ENCODE data around the gene TCERG1L.

Gene TCERG1L

DNA sequence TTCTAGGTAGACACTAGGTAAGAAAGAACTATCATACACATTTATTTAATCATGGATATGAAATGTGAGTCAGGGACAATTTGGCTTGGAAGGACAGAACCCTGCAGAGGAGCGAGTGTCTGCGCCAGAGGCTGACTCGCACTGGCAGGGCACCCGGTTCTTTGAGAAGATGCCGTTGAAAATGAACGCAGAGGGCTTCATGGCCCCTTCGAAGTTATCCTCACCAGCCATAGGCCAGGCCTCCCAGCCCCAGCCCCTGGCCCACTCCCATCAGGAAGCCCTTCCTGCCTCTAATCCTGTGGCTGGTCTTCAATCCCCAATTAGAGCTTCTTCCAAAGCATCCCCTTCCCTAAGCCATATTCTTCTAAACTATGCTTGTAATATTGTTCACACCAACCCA, 239.8 kb downstream of the TCERG1L start:
- Histone ChIP-seq H3K4me2 (ENCODE audit: low read depth, low read length, poor library complexity, severe bottlenecking) (no peak overlapping the region), H3F3A (ENCODE audit: insufficient read depth) (no peaks in the 10 kb centered on the region), H4K20me1 (ENCODE audit: low read depth, low read length) (no peaks in the 10 kb centered on the region), H3K9ac (ENCODE audit: low read length) (no peak overlapping the region), H3K79me2 (ENCODE audit: insufficient read depth, low read length) (no peaks in the 10 kb centered on the region), H3K9me2 (replicated peaks; ENCODE audit: insufficient read depth, low read length) (no peaks in the 10 kb centered on the region), H3K9me3 (ENCODE audit: insufficient read depth, low read length) (no peaks in the 10 kb centered on the region), H3K27ac (ENCODE audit: low read depth, low read length) (no peak overlapping the region), H3K27me3 (ENCODE audit: low read length) (no peaks in the 10 kb centered on the region), H3K4me3 (ENCODE audit: insufficient read depth, low read length, poor library complexity, severe bottlenecking) (no peak overlapping the region), H2AFZ (ENCODE audit: low read depth, low read length, severe bottlenecking) (no peak overlapping the region), H3K36me3 (ENCODE audit: low read length) (no peaks in the 10 kb centered on the region)
- TF ChIP-seq, protein P1, sequence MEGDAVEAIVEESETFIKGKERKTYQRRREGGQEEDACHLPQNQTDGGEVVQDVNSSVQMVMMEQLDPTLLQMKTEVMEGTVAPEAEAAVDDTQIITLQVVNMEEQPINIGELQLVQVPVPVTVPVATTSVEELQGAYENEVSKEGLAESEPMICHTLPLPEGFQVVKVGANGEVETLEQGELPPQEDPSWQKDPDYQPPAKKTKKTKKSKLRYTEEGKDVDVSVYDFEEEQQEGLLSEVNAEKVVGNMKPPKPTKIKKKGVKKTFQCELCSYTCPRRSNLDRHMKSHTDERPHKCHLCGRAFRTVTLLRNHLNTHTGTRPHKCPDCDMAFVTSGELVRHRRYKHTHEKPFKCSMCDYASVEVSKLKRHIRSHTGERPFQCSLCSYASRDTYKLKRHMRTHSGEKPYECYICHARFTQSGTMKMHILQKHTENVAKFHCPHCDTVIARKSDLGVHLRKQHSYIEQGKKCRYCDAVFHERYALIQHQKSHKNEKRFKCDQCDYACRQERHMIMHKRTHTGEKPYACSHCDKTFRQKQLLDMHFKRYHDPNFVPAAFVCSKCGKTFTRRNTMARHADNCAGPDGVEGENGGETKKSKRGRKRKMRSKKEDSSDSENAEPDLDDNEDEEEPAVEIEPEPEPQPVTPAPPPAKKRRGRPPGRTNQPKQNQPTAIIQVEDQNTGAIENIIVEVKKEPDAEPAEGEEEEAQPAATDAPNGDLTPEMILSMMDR (IDR thresholded peaks at IDR 0.05; ENCODE audit: insufficient read depth, low read length, poor library complexity, severe bottlenecking), result no peak
- no peak for TF ChIP-seq EZH2phosphoT487 (conservative IDR thresholded peaks at IDR 0.05; ENCODE audit: low read length)

DNA sequence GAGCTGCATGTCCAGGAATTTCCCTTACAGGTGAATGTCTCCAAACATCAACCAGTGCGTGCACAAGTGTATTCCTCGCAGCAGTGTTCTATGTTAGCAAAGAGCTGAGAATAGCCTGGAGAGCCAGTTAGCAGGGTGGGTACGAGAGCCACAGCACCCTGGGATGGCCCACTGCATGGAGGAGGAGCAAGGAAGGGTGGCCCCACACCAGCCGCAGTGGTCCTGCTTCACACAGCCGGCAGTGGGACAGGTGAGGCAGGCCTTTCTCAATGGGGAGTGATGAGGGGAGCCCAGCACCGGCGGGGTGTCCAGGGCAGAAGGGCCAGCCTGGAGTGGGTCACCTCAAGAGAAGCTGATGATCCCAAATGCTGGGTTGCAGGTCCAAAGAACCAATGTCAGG, 240.7 kb downstream of the TCERG1L start:
- H3K9me3 ChIP-seq (ENCODE audit: insufficient read depth, low read length), result no peaks in the 10 kb centered on the region
- no peaks in the 10 kb centered on the region for H4K20me1 ChIP-seq (ENCODE audit: low read depth, low read length)
- no peak overlapping the region for H3K9ac ChIP-seq (ENCODE audit: low read length)
- TF ChIP-seq, protein P1 (IDR thresholded peaks at IDR 0.05; ENCODE audit: insufficient read depth, low read length, poor library complexity, severe bottlenecking), result no peak
- no peak for TF ChIP-seq EZH2phosphoT487 (conservative IDR thresholded peaks at IDR 0.05; ENCODE audit: low read length)
- H3K4me2 ChIP-seq (ENCODE audit: low read depth, low read length, poor library complexity, severe bottlenecking), result no peak overlapping the region
- no peaks in the 10 kb centered on the region for H3K27me3 ChIP-seq (ENCODE audit: low read length)
- H3F3A ChIP-seq (ENCODE audit: insufficient read depth), result no peaks in the 10 kb centered on the region
- no peak overlapping the region for H3K27ac ChIP-seq (ENCODE audit: low read depth, low read length)
- no peak overlapping the region for H2AFZ ChIP-seq (ENCODE audit: low read depth, low read length, severe bottlenecking)
- no peaks in the 10 kb centered on the region for H3K79me2 ChIP-seq (ENCODE audit: insufficient read depth, low read length)
- no peaks in the 10 kb centered on the region for H3K36me3 ChIP-seq (ENCODE audit: low read length)
- no peak overlapping the region for H3K4me3 ChIP-seq (ENCODE audit: insufficient read depth, low read length, poor library complexity, severe bottlenecking)
- no peaks in the 10 kb centered on the region for H3K9me2 ChIP-seq (replicated peaks; ENCODE audit: insufficient read depth, low read length)

DNA sequence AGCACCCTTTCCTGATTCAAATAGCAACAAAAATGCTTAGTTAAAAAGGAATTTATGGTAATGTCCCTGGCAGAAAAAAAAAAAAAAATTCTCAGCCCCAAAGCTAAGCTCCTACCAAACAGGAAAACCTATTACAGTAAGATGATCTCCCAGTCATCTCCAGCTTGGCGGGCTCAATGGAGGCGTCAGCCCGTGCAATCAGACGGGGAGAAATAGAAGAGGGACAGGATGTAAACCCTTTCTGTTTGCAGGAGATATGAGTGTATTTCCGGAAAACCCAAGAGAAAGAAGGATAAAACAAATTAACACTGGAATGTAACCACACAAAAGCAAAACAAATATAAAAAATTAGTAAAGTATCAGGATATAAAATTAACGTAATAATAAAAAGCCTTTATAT, 242.8 kb downstream of the TCERG1L start:
- H3K4me2 ChIP-seq (ENCODE audit: low read depth, low read length, poor library complexity, severe bottlenecking), result no peak overlapping the region
- no peak overlapping the region for H3K27ac ChIP-seq (ENCODE audit: low read depth, low read length)
- no peak overlapping the region for H3K9ac ChIP-seq (ENCODE audit: low read length)
- H4K20me1 ChIP-seq (ENCODE audit: low read depth, low read length), result no peaks in the 10 kb centered on the region
- TF ChIP-seq, protein P1 (IDR thresholded peaks at IDR 0.05; ENCODE audit: insufficient read depth, low read length, poor library complexity, severe bottlenecking), result no peak
- no peak for TF ChIP-seq EZH2phosphoT487 (conservative IDR thresholded peaks at IDR 0.05; ENCODE audit: low read length)
- H3K79me2 ChIP-seq (ENCODE audit: insufficient read depth, low read length), result no peaks in the 10 kb centered on the region
- H3K4me3 ChIP-seq (ENCODE audit: insufficient read depth, low read length, poor library complexity, severe bottlenecking), result no peak overlapping the region
- no peaks in the 10 kb centered on the region for H3K36me3 ChIP-seq (ENCODE audit: low read length)
- no peaks in the 10 kb centered on the region for H3K27me3 ChIP-seq (ENCODE audit: low read length)
- H3K9me3 ChIP-seq (ENCODE audit: insufficient read depth, low read length), result no peaks in the 10 kb centered on the region
- no peak overlapping the region for H2AFZ ChIP-seq (ENCODE audit: low read depth, low read length, severe bottlenecking)
- no peaks in the 10 kb centered on the region for H3F3A ChIP-seq (ENCODE audit: insufficient read depth)
- no peaks in the 10 kb centered on the region for H3K9me2 ChIP-seq (replicated peaks; ENCODE audit: insufficient read depth, low read length)

Data from SU-DHL-6 (cell line).